ENCODE data around the gene VSIG10.
"Not testable (repeated sequence)": the region's sequence is repeated elsewhere in the genome, so short reads cannot be mapped to it uniquely, and the experiment has no call there.

VSIG10 gene

GRCh38 chr12:118107694-118108093 lies 3.9 kb upstream of the VSIG10 start:
- DNase-seq (ENCODE audit: low read depth) = no peak

DNA sequence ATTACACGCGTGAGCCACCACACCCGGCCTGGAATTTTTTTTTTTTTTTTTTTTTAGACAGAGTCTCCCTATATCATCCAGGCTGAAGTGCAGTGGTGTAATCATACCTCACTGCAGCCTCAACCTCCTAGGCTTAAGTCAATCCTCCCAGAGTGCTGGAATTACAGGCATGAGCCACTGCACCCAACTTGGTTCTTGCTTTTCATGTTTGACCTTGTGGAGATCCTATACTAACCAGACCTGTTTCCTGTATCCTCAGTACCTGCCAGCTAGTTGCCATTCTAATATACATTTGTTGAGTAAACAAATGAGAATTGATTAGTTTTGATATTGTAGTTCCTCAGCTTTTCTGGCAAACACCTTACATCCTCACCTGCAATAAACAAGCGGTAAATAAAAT lies 3.2 kb upstream of the VSIG10 start:
- no peak for DNase-seq (ENCODE audit: low read depth)

- no peak for DNase-seq (ENCODE audit: low read depth)
Observed at GRCh38 chr12:118103201-118103600, 610 bp downstream of the VSIG10 start.

GRCh38 chr12:118102609-118103008 lies 1.2 kb downstream of the VSIG10 start:
- DNase-seq (ENCODE audit: low read depth) = no peak

- no peak for DNase-seq (ENCODE audit: low read depth)
Observed at GRCh38 chr12:118102070-118102469, 1.7 kb downstream of the VSIG10 start.

DNA sequence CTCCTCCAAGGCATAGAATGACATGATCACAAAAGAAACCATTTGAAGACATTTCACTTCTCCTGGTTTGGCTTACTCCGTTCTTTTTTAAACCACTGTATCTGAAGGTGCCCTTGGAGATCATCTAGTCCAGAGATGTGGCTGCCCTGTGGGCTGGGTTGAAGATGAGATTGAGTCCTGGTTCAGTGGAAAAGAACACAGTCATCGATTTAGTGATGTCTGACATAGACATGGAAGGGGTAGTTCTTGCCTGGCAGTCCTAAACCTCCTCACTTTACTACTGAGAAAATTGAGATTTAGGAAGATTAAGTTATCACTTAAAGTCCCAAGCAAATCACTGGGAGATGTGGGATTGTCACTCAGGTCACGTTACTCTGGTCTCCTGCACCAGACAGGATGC lies 2.8 kb downstream of the VSIG10 start:
- no peak for DNase-seq (ENCODE audit: low read depth)

GRCh38 chr12:118098911-118099671 lies 4.7 kb downstream of the VSIG10 start:
- no peak for DNase-seq (ENCODE audit: low read depth)

DNA sequence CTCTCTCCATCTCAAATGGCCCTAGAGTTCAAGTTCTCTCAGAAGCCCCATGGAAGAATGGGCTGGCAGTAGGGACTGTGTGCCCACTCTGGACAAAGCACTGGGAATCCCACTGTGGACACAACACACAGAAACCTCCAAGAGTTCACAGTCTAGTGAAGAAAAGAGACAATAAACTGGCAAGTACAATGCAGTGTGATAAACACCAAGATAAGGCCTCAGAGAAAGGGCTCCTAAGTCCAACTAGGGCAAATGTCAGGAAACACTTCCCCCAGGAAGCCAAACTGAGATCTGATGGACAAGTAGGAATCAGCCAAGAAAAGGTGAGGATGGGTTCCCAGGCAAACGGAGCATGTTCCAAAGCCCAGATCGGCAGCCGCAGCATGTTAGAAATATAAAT lies 5.4 kb downstream of the VSIG10 start:
- no peak for DNase-seq (ENCODE audit: low read depth)

DNA sequence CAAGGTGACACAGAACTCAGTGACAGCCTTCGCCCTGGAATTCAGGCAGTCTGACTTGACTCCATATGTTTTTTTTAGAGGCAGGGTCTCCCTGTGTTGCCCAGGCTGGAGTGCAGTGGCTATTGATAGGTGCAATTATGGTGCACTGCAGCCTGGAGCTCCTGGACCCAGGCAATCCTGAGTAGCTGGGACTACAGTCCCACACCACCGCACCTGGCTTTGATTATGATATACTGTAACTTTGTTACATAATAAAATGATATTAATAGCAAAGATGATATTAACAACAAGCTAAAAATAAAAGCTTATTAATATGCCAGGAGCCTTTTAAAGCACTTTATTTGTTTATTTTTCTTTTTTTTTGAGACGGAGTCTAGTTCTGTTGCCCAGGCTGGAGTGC lies 9.8 kb downstream of the VSIG10 start:
- DNase-seq (ENCODE audit: low read depth) = no peak

- DNase-seq (ENCODE audit: low read depth) = no peak
Observed at GRCh38 chr12:118089782-118090181, 14.0 kb downstream of the VSIG10 start.

DNA sequence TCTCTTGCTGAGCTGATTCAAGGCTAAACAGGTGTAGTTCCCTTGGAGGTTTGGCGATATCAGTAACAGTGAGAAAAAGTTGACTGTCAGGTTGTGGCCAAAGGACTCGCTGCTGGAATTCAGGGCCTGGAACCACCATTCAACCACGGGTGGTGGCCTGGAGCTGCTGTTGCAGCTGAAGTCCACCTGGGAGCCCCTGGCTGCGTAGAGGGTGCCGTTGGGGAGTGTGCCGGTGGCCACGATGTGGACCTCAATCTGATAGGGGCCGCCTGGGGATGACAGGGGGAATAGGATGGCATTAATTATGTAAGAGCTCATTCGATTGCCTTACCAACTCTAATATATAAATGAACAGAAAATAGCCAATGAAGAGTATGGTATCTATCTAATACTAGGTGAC lies 21.6 kb downstream of the VSIG10 start:
- no peak for DNase-seq (ENCODE audit: low read depth)

- not testable (repeated sequence) for DNase-seq (ENCODE audit: low read depth)
Observed at GRCh38 chr12:118081521-118081920, 22.3 kb downstream of the VSIG10 start.

GRCh38 chr12:118073768-118074167 lies 30.0 kb downstream of the VSIG10 start:
- no peak for DNase-seq (ENCODE audit: low read depth)

GRCh38 chr12:118070650-118071049 lies 33.2 kb downstream of the VSIG10 start:
- no peak for DNase-seq (ENCODE audit: low read depth)

DNA sequence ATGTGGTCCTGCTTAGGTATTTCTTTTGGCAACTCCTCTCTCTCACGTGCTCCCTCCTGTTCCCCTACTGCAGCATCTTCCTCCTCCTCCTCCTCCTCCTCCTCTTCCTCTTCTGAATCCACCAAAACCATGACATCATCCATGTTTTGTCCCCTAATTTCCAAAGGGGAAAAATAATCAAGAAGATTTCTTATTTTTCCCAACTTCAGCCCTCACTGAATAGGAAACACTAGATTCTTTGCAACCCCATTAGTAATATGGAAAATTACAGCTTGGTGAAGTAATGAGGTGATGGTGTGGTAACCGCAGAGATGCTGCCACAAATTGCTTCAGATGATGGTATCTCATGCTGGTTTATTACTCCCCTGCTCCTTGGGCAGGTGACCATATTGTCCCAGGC lies 35.4 kb downstream of the VSIG10 start:
- DNase-seq (ENCODE audit: low read depth) = no peak

GRCh38 chr12:118065380-118065779 lies 38.4 kb downstream of the VSIG10 start:
- no peak for DNase-seq (ENCODE audit: low read depth)

- no peak for DNase-seq (ENCODE audit: low read depth)
Observed at GRCh38 chr12:118064608-118065007, 39.2 kb downstream of the VSIG10 start.

GRCh38 chr12:118063576-118064391 lies 40.0 kb downstream of the VSIG10 start:
- no peak for DNase-seq (ENCODE audit: low read depth)

- DNase-seq (ENCODE audit: low read depth) = no peak
Observed at GRCh38 chr12:118061873-118062843, 41.7 kb downstream of the VSIG10 start.

- peak; percentile 34 for DNase-seq (ENCODE audit: low read depth)
Observed at GRCh38 chr12:118061011-118061872, 42.6 kb downstream of the VSIG10 start, which contains the start of gene WSB2. WSB2 (minus strand) TSS chr12:118061179; CDS start chr12:118061048, 131 bp downstream.

All from activated T-helper 1 cell treated with Interleukin-2 at 50 U/mL for 16 hours (primary cell).